Stomach smooth muscle (tissue), 2 donors: ENCODE data around the gene HSPB6.

Experiments
- H3K27ac ChIP-seq: one replicate; pipeline ENCODE4 v1.7.0; 2013; ENCODE audit warnings: mild to moderate bottlenecking, low read length, inconsistent platforms
- H3K27me3 ChIP-seq, 2 donors: one replicate each; pipeline ENCODE4 v1.7.0; 2013; ENCODE audit warnings: low read length in 2 of 2; ENCODE audit not compliant: insufficient read depth in 2 of 2, control insufficient read depth in 1 of 2
- H3K36me3 ChIP-seq, 2 donors: one replicate each; pipeline ENCODE4 v1.7.0; 2013; ENCODE audit warnings: low read length in 2 of 2; ENCODE audit not compliant: control insufficient read depth in 2 of 2, insufficient read depth in 2 of 2
- H3K4me1 ChIP-seq: one replicate; pipeline ENCODE4 v1.7.0; 2013; ENCODE audit warnings: low read length; ENCODE audit not compliant: control insufficient read depth, insufficient read depth
- H3K4me3 ChIP-seq, 2 donors: one replicate each; pipeline ENCODE4 v1.7.0; 2013; ENCODE audit warnings: low read length in 2 of 2
- H3K9ac ChIP-seq, 2 donors: one replicate each; pipeline ENCODE4 v1.7.0; 2013; ENCODE audit warnings: low read length in 2 of 2, mild to moderate bottlenecking in 1 of 2
- H3K9me3 ChIP-seq, 2 donors: one replicate each; pipeline ENCODE4 v1.7.0; 2013; ENCODE audit warnings: low read length in 2 of 2; ENCODE audit not compliant: control insufficient read depth in 2 of 2
- donor health status: healthy.
- donor health status: Pancreatic carcinoma.

HSPB6 gene

DNA sequence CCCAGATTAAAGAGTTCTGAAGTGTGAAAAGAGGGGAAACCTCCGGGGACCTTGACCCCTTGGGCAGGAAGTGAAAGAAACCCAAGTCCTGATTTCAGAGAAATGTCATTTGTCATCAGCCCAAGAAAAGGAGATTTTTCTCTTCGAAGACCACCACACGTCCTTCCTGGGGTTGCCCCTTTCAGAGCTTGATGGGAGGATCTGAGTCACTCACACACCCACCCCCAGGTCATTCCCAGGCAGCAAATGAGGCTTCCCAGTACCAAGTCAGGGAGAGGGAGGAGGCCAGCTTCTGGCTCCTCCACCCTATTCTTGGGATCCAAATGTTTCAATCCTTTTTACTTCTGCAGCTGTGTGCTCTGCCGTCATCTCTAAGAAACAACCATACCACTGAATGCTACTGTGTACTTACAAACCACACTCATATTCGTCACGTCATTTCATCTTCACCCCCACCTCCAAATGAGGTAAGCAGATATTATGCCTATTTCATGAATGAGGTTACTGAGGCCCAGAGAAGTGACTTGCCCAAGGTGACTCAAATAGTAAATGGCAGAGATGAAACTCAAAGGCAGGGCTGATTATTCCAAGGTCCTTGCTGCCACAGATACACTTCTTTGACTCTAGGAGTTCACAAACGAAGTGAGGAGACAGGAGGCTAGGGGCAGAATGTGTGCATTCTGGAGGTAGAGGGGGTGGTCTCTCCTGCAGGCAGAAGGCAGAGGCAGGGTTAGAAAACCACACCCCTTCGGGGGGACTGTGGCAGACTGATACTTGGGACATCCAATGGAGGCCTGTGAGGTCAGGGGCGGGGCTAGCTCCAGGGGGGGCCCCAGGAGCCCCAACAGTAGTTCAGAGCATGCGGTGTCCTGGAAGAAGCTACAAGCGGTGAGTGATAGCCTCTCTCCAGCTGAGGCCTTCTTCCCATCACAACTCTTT, 44.0 kb downstream of the HSPB6 start:
- Histone ChIP-seq H3K4me1 (peaks cover 22% of the 10 kb centered on the region), H3K27ac (no peak overlapping the region), H3K9me3 (no peaks in the 10 kb centered on the region), H3K9ac (no peak overlapping the region), H3K36me3 (no peaks in the 10 kb centered on the region), H3K27me3 (peaks cover 0 to 6% of the 10 kb centered on the region in 2 donors), H3K4me3 (no peak overlapping the region)

DNA sequence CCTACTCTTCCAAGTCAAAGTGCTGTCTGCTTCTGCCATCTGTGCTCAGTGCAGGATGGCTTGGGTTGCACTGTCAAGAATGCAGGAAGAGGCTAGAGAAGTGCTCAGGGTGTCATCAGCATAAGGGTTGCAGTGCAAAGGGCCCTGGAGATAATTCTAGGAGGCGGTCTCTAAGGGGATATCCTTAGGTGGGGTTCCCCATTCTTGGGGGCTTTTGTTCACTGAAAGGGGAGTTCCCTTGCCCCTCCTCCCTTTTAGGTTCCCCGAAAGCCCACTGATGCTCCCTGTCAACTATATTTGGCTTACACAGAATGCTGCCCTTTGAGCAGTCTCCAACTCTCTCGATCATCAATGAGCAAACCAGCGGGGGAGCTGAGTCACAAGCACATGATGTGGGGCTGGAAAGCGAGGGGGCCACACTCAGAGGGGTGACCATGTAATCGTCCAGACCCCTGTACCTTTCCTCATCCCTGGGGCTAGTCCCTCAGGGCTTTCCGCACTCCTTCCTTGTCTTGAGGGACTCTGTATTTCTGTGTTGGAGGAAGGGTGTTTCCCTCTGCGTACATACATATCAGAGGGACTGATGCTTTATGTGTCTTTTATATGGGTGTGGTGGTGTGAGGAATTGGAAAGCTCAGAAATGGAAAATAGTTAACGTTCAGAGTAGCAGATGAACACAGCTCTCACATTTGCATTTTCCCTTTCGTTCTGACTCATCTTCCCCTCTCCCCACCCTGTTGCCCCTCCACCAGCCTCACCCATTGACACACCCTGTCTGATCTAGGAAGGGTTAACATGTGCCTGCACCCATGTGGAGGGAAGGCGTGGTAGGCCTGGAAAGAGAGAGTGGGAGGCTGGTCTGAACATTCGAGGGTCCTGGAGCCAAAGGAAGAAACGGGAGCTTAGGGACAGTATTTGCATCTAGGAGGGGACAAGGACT, 45.8 kb downstream of the HSPB6 start:
- peaks cover 0 to 6% of the 10 kb centered on the region in 2 donors for H3K27me3 ChIP-seq
- no peak overlapping the region for H3K9ac ChIP-seq
- peaks cover 9% of the 10 kb centered on the region for H3K4me1 ChIP-seq
- H3K27ac ChIP-seq: no peak overlapping the region
- no peak overlapping the region for H3K4me3 ChIP-seq
- H3K36me3 ChIP-seq: no peaks in the 10 kb centered on the region
- H3K9me3 ChIP-seq: no peaks in the 10 kb centered on the region

DNA sequence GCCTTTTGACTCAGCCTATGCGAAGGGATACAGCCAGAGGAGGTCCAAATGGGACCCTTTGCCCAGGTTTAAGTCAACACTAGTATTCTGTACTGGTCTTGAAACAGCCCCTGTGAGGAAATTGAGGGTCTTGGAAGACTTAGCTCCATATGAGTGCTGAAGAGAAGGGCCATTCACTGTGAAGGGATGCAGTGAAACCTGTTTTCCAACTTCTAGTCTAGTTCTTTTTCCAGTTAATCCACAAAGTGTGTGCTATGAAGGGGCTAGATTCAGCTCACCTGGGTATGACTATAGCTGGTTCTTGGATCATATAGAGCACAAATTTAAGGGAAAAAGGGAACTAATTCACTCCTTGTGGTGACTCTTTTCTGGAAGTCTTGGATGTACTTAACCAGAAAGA, 48.4 kb downstream of the HSPB6 start:
- Histone ChIP-seq H3K9me3 (no peaks in the 10 kb centered on the region), H3K9ac (no peak overlapping the region), H3K4me3 (no peak overlapping the region), H3K36me3 (no peaks in the 10 kb centered on the region), H3K4me1 (no peaks in the 10 kb centered on the region), H3K27me3 (peaks cover 6 to 14% of the 10 kb centered on the region in 2 donors), H3K27ac (no peak overlapping the region)
